GM19397 (cell line): ENCODE data around the gene HPN.
A peak's percentile ranks its signal among the peaks of the same experiment; 100 is the strongest.
"Not testable (repeated sequence)": the region's sequence is repeated elsewhere in the genome, so short reads cannot be mapped to it uniquely, and the experiment has no call there.

Experiments
- ATAC-seq: cut with Tn5 transposase; IDR thresholded peaks from one replicate; pipeline ENCODE4 v1.9.1; 2021; ENCODE audit warnings: mild to moderate bottlenecking, moderate library complexity; ENCODE audit not compliant: unreplicated experiment

Gene HPN

GRCh38 chr19:35008891-35009341, 32.6 kb upstream of the HPN start:
- ATAC-seq = no peak

GRCh38 chr19:35009424-35010415, 31.8 kb upstream of the HPN start:
- no peak for ATAC-seq

GRCh38 chr19:35011091-35011689, 30.3 kb upstream of the HPN start:
- ATAC-seq = no peak

- no peak for ATAC-seq
These were observed 29.5 kb upstream of the HPN start for GRCh38 chr19:35011737-35012682.

GRCh38 chr19:35013041-35013819, 28.3 kb upstream of the HPN start:
- peak; percentile 65 for ATAC-seq

- no peak for ATAC-seq
These were observed 27.4 kb upstream of the HPN start for GRCh38 chr19:35013820-35014754.

- ATAC-seq = not testable (repeated sequence)
These were observed 26.7 kb upstream of the HPN start for GRCh38 chr19:35014774-35015173.

- no peak for ATAC-seq
These were observed 26.1 kb upstream of the HPN start for GRCh38 chr19:35015270-35015953.

- no peak for ATAC-seq
These were observed 25.6 kb upstream of the HPN start for GRCh38 chr19:35015954-35016351.

GRCh38 chr19:35017507-35017906, 24.0 kb upstream of the HPN start:
- ATAC-seq = no peak

GRCh38 chr19:35018379-35018778, 23.1 kb upstream of the HPN start:
- no peak for ATAC-seq

GRCh38 chr19:35019144-35019543, 22.4 kb upstream of the HPN start:
- ATAC-seq = no peak

GRCh38 chr19:35021016-35021415, 20.5 kb upstream of the HPN start:
- no peak for ATAC-seq

- ATAC-seq = no peak
These were observed 19.9 kb upstream of the HPN start for GRCh38 chr19:35021596-35021995.

- ATAC-seq = no peak
These were observed 19.1 kb upstream of the HPN start for GRCh38 chr19:35022460-35022859.

- ATAC-seq = no peak
These were observed 18.1 kb upstream of the HPN start for GRCh38 chr19:35023428-35023827.

- ATAC-seq = no peak
These were observed 17.4 kb upstream of the HPN start for GRCh38 chr19:35024095-35024494.

- no peak for ATAC-seq
These were observed 15.6 kb upstream of the HPN start for GRCh38 chr19:35025969-35026368.

GRCh38 chr19:35026418-35026817, 15.1 kb upstream of the HPN start:
- no peak for ATAC-seq
